ENCODE results near the gene SYTL1. TPM values are rescaled to one million over a fixed set of nuclear protein-coding genes. Genes with fewer than 3 reads are reported as not detected.

Gene SYTL1
- total RNA-seq, 2 experiments from 2014 or later, result 81.0 to 83.1 TPM

DNA sequence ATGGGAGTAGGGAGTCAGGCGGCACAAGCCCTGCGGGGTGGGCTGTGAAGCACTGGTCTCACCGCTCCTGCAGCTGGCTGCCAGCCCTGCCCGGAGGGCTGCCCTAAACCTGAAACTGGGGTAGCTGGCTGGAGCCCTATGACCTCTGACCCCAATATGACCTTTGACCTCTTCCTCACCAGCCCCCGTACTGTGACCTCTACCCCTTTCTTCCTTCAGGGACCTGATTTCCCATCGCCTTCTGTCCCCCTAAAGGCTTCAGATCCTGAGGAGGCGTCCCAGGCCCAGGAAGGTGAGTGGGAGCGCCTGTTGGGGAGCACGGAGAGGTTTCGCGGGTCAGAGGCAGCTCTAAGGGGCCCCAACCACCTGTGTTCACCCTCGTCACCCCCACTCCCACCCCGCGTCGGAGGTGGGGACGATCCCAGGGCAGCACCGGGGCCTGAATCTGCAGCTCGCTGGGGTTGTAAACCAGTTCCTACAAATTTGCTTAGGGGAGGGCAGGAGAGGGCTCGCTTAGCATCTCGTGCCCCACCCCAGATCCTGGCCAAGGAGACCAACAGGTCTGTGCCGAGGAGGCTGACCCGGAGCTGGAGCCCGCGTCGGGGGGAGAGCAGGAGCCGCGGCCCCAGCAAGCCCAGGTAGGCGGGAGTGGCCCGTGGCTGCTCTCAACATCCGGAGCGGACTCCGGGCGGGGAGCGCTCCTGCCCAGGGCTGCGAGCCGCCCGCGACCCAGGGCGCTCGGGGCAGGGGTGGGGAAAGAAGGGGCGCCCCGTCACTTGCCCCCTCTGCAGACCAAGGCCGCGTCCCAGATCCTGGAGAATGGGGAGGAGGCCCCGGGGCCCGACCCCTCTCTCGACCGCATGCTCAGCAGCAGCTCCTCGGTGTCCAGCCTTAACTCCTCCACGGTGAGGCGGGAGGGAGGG lies 7.3 kb downstream of the SYTL1 start:
- ATAC-seq (peak; percentile 65), DNase-seq (peak; percentile 36)
- peaks cover 17% of the 10 kb centered on the region for H3K4me1 Mint-ChIP-seq (ENCODE audit: low read depth)
- no peaks in the 10 kb centered on the region for H3K27me3 Mint-ChIP-seq (ENCODE audit: low read depth)
- peaks cover 18% of the 10 kb centered on the region for H3K36me3 Mint-ChIP-seq (ENCODE audit: low read depth)
- ChIA-PET POLR2A (interaction anchor here (1.2 to 1.4 kb wide), 2 partner anchors 9 to 16 kb away, joined by 5 to 6 read pairs; no protein-coding TSS in a partner anchor), CTCF (interaction anchor here (2.0 to 2.2 kb wide), 2 partner anchors 9 to 16 kb away, joined by 10 to 11 read pairs; no protein-coding TSS in a partner anchor)
- H3K9me3 Mint-ChIP-seq (ENCODE audit: insufficient read depth), result no peaks in the 10 kb centered on the region
- H3K4me3 Mint-ChIP-seq, result peak overlapping the region; percentile 40
- no peak overlapping the region for H3K27ac Mint-ChIP-seq

DNA sequence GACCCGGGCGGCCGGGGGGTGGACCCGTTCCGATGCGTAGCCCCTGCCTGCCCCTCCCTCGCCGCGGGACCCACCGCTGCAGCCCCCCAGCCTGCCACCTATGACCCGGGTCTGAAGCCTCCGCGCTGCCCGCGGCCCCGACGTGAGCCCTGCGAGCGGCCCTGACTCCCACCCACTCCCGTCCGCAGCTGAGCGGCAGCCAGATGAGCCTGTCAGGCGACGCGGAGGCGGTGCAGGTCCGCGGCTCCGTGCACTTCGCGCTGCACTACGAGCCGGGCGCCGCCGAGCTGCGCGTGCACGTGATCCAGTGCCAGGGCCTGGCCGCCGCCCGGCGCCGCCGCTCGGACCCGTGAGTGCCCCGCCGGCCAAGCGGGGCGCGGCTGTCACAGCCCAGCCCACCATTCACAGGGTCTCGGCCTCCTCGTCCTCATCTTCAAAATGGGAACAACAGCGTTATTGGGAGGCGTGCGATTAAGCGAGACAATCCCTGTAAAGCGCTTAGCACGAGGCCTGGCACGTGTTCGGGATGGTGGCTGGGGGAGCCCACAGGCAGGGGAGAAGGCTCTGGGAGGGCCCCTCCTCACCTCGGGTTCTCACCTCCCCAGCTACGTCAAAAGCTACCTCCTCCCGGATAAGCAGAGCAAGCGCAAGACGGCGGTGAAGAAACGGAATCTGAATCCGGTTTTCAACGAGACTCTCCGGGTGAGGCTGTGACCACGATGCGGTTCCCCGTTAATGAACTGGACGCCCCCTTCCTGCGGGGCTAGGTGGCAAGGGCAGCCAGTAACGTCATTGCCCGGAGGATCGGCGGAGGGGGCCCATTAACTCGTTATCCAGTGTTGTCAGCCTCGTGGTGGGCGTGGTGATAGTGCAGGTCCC lies 8.2 kb downstream of the SYTL1 start:
- DNase-seq (no peak), ATAC-seq (no peak)
- Mint-ChIP-seq H3K27me3 (ENCODE audit: low read depth) (no peaks in the 10 kb centered on the region), H3K27ac (no peak overlapping the region), H3K9me3 (ENCODE audit: insufficient read depth) (no peaks in the 10 kb centered on the region), H3K4me1 (ENCODE audit: low read depth) (peaks cover 12% of the 10 kb centered on the region), H3K4me3 (no peak overlapping the region), H3K36me3 (ENCODE audit: low read depth) (peaks cover 15% of the 10 kb centered on the region)
- ChIA-PET POLR2A (no interaction called here), CTCF (interaction anchor here (2.0 to 2.2 kb wide), 2 partner anchors 8 to 17 kb away, joined by 10 to 11 read pairs; no protein-coding TSS in a partner anchor)

DNA sequence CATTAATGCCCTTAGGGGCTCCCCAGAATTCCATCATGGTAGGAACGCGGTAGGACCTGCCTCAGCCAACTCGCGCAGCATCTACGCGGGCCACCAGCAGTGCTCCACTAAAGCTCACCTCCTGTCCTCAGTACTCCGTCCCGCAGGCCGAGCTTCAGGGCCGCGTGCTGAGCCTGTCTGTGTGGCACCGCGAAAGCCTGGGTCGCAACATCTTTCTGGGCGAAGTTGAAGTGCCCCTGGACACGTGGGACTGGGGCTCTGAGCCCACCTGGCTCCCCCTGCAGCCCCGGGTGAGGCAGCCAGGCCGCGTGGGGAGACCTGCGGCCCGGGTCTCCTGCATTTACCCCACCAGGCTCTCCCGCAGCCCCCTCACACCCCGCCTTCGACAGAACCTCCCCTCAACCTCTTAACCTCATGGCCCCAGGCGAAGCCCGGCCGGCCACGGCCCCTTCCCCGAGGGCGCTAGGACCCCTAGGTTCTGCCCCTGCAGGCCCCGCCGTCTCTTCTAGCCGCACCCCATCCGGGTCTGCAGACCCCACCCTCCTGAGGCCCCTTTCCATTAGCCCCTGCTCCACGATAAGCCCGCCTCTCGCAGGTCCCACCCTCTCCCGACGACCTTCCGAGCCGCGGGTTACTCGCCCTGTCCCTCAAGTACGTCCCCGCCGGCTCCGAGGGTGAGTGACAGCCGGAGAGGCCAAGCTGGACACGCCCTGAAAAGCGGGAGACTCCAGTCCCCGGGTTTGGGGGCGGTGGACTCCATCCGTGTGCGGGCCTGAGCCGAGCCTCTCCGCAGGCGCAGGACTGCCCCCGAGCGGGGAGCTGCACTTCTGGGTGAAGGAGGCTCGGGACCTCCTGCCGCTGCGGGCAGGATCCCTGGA lies 9.1 kb downstream of the SYTL1 start:
- Mint-ChIP-seq H3K4me1 (ENCODE audit: low read depth) (peaks cover 21% of the 10 kb centered on the region), H3K4me3 (no peak overlapping the region), H3K27ac (no peak overlapping the region), H3K27me3 (ENCODE audit: low read depth) (no peaks in the 10 kb centered on the region), H3K36me3 (ENCODE audit: low read depth) (peaks cover 14% of the 10 kb centered on the region), H3K9me3 (ENCODE audit: insufficient read depth) (no peaks in the 10 kb centered on the region)
- ChIA-PET POLR2A (no interaction called here), CTCF (interaction anchor here (1.2 kb wide), 1 partner anchor 19 kb away, joined by 3 read pairs; no protein-coding TSS in a partner anchor)
- ATAC-seq (no peak), DNase-seq (no peak)

DNA sequence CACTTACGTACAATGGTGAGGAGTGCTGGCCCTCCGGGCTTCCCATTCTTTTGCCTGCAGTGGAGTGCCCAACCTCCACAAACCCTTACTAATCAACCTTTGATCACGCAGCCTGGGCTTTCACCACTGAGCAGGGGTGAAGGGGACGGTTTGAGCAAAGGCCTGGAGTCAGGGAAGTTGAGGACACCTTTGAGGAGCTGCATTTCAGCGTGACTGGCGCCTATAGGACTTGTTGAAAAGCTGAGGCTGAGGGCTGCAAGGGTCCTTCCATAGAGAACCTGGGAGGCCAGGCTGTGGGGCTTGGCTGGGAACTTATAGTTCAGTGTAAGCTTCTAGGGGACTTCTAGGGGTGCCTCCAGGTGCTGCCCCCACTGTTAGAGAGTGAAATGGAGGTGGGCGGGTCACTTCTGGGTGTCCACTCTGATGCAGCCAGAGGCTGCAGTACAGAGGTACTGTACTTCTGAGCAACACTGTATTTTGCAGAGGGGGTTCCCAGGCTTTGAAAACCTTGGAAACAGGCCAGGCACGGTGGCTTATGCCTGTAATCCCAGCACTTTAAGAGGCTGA lies 9.8 kb downstream of the SYTL1 start:
- Mint-ChIP-seq H3K36me3 (ENCODE audit: low read depth) (peaks cover 9% of the 10 kb centered on the region), H3K4me1 (ENCODE audit: low read depth) (peaks cover 24% of the 10 kb centered on the region), H3K9me3 (ENCODE audit: insufficient read depth) (no peaks in the 10 kb centered on the region), H3K4me3 (no peak overlapping the region), H3K27me3 (ENCODE audit: low read depth) (no peaks in the 10 kb centered on the region), H3K27ac (no peak overlapping the region)
- ChIA-PET POLR2A (no interaction called here), CTCF (interaction anchor here (1.2 kb wide), 1 partner anchor 19 kb away, joined by 3 read pairs; no protein-coding TSS in a partner anchor)
- no peak for ATAC-seq
- no peak for DNase-seq

DNA sequence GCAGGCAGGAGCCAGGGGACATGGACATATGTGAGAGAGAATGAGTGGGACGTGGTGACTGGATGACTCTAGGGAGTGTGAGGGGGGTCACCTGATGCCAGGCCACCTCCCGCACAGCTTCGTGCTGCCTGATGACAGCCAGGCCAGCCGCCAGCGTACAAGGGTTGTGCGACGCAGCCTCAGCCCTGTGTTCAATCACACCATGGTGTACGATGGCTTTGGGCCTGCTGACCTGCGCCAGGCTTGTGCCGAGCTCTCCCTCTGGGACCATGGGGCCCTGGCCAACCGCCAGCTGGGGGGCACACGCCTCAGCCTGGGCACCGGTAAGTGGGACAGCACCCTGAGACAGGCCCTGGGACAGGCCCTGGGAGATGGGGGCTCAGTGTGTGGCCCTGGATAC lies 11.3 kb downstream of the SYTL1 start:
- ATAC-seq (no peak), DNase-seq (no peak)
- peaks cover 2% of the 10 kb centered on the region for H3K36me3 Mint-ChIP-seq (ENCODE audit: low read depth)
- no peaks in the 10 kb centered on the region for H3K27me3 Mint-ChIP-seq (ENCODE audit: low read depth)
- ChIA-PET CTCF (interaction anchor here (0.7 to 1.5 kb wide), 2 partner anchors 11 to 13 kb away, joined by 3 to 4 read pairs; partner anchors contain the start of gene SYTL1), POLR2A (no interaction called here)
- no peaks in the 10 kb centered on the region for H3K9me3 Mint-ChIP-seq (ENCODE audit: insufficient read depth)
- H3K4me3 Mint-ChIP-seq, result no peak overlapping the region
- peaks cover 35% of the 10 kb centered on the region for H3K4me1 Mint-ChIP-seq (ENCODE audit: low read depth)
- H3K27ac Mint-ChIP-seq, result no peak overlapping the region

DNA sequence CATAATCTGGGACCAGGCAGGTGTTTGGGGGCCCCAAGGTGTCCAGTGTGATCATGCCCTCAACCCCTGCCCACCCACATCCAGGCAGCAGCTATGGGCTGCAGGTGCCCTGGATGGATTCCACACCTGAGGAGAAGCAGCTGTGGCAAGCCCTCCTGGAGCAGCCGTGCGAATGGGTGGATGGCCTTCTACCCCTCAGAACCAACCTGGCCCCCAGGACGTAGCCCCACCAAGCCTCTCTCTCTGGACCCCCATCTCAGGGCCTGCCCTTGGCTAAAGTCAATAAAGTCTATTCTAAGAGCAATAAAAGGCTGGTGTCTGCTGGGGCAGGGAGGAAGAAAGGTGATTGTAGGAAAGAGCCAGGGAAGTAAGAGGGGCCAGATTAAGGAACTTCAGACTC lies 11.8 kb downstream of the SYTL1 start:
- no peak for DNase-seq
- no peak for ATAC-seq
- Mint-ChIP-seq H3K27me3 (ENCODE audit: low read depth) (no peaks in the 10 kb centered on the region), H3K9me3 (ENCODE audit: insufficient read depth) (no peaks in the 10 kb centered on the region), H3K36me3 (ENCODE audit: low read depth) (peaks cover 2% of the 10 kb centered on the region), H3K27ac (peak overlapping the region; percentile 16), H3K4me3 (no peak overlapping the region), H3K4me1 (ENCODE audit: low read depth) (peaks cover 35% of the 10 kb centered on the region)
- POLR2A ChIA-PET, result no interaction called here
- CTCF ChIA-PET, result interaction anchor here (0.7 to 2.2 kb wide), 5 partner anchors 11 to 57 kb away, joined by 3 to 14 read pairs (median 4); partner anchors contain the start of genes MAP3K6 and SYTL1

DNA sequence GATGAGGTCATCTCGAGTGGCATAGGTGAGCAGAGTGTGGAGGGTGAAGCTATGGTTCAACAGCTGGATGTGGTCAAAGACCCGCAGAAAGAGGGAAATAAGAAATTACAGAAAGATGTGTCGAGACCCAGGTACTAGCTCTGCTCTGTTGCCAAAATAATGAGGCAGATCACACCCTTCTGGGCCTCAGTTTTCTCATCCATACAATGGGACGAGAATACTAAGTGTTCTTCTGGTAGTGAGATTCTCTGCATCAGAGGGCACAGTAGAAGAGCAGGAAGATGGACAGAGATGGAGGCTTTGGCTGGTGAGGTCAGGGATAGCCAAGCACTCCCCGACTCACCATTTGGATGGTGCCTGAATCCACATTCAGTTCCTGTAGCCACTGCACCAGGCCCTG lies 13.9 kb downstream of the SYTL1 start:
- H3K4me3 Mint-ChIP-seq, result peak overlapping the region; percentile 78
- H3K4me1 Mint-ChIP-seq (ENCODE audit: low read depth), result peaks cover 46% of the 10 kb centered on the region
- peaks cover 2% of the 10 kb centered on the region for H3K36me3 Mint-ChIP-seq (ENCODE audit: low read depth)
- no peaks in the 10 kb centered on the region for H3K9me3 Mint-ChIP-seq (ENCODE audit: insufficient read depth)
- ChIA-PET POLR2A (interaction anchor here (0.6 to 4.9 kb wide), 2 partner anchors 10 to 13 kb away, joined by 3 to 56 read pairs; partner anchors contain the start of gene SYTL1), CTCF (interaction anchor here (0.7 to 6.7 kb wide), 15 partner anchors 10 to 307 kb away, joined by 3 to 99 read pairs (median 23); partner anchors contain the start of genes CD164L2, MAP3K6 and SYTL1)
- peaks cover 9% of the 10 kb centered on the region for H3K27me3 Mint-ChIP-seq (ENCODE audit: low read depth)
- no peak for DNase-seq
- no peak for ATAC-seq
- H3K27ac Mint-ChIP-seq, result peak overlapping the region; percentile 97

DNA sequence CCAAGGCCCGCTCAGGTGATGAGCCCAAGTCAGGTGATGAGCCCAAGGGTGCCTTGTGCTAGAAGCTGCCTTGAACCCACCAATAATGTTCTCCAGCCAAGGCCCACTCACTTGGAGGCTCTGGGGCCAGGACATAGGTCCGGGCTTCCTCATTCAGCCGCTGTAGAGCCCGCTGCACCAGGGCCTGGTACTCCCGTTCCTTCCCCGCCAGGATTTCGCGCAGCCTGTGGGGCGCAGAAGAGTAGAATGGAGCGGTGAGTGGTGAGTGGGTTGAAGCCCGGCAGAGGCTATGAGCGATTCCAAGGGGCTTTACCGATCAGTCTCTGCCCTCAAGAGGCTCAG lies 14.4 kb downstream of the SYTL1 start:
- ATAC-seq, result no peak
- ChIA-PET POLR2A (interaction anchor here (0.6 to 4.9 kb wide), 9 partner anchors 10 to 60 kb away, joined by 3 to 56 read pairs (median 5); partner anchors contain the start of genes MAP3K6 and SYTL1), CTCF (interaction anchor here (0.7 to 6.7 kb wide), 16 partner anchors 10 to 312 kb away, joined by 3 to 99 read pairs (median 25); partner anchors contain the start of genes CD164L2, MAP3K6, SYTL1 and TMEM222)
- Mint-ChIP-seq H3K27ac (peak overlapping the region; percentile 97), H3K4me1 (ENCODE audit: low read depth) (peaks cover 48% of the 10 kb centered on the region), H3K9me3 (ENCODE audit: insufficient read depth) (no peaks in the 10 kb centered on the region), H3K4me3 (peak overlapping the region; percentile 78), H3K36me3 (ENCODE audit: low read depth) (peaks cover 2% of the 10 kb centered on the region), H3K27me3 (ENCODE audit: low read depth) (peaks cover 9% of the 10 kb centered on the region)
- DNase-seq, result no peak

DNA sequence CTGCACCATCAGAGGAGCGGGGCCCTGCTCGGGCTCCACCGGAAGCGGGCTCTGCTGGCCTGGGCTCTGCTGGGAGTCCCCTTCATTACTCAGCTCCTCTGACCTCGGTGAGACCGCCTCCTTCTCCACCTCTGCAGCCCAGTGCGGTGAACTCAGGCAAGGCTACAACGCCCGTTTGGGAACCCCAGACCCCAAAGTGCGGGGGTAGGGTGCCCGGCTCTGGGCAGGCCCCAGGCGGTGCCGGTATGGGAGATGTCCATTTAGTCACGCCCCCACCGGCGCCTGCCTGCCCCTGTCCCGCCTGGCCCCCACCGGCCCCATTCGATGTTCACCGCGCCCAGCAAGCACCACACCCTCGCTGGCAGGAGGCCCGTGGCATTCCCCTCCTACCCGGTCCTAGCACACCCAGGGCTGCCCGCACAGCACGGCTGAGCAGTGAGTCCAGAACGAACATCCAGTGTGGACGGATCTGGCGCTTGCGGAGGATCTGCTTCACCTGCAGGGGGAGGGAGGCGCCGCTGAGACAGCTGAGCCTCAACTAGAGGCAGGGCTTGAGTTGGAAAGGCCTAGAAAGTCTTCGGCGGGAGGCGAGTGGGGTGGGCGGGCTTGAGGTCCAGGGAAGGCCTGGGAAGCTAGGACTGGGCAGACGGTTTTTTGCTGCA lies 14.9 kb downstream of the SYTL1 start:
- H3K4me1 Mint-ChIP-seq (ENCODE audit: low read depth), result peaks cover 48% of the 10 kb centered on the region
- no peaks in the 10 kb centered on the region for H3K9me3 Mint-ChIP-seq (ENCODE audit: insufficient read depth)
- peak overlapping the region; percentile 78 for H3K4me3 Mint-ChIP-seq
- H3K27me3 Mint-ChIP-seq (ENCODE audit: low read depth), result peaks cover 9% of the 10 kb centered on the region
- H3K36me3 Mint-ChIP-seq (ENCODE audit: low read depth), result no peaks in the 10 kb centered on the region
- peak overlapping the region; percentile 97 for H3K27ac Mint-ChIP-seq
- DNase-seq, result peak; percentile 73
- ATAC-seq, result peak; percentile 59
- ChIA-PET POLR2A (interaction anchor here (0.6 to 4.9 kb wide), 13 partner anchors 8 to 60 kb away, joined by 3 to 56 read pairs (median 5); partner anchors contain the start of genes MAP3K6 and SYTL1), CTCF (interaction anchor here (0.6 to 6.7 kb wide), 34 partner anchors 8 to 313 kb away, joined by 3 to 99 read pairs (median 6); partner anchors contain the start of genes CD164L2, FCN3, MAP3K6 and SYTL1)

Measured in activated CD8-positive, alpha-beta T cell treated with anti-CD3 and anti-CD28 coated beads, Interleukin-2, amount 10 ng/mL, durations not matched to agents 7 days and 5 days (primary cell).